ENCODE results near the gene LILRA6.
"Not testable (repeated sequence)": the region's sequence is repeated elsewhere in the genome, so short reads cannot be mapped to it uniquely, and the experiment has no call there.

Gene LILRA6

GRCh38 chr19:54279406-54279962 lies 36.9 kb upstream of the LILRA6 start:
- Histone ChIP-seq H3K36me3 (ENCODE audit: insufficient read depth, low read length) (no peaks in the 10 kb centered on the region), H3K4me3 (no peak overlapping the region), H3K27ac (no peak overlapping the region), H3K9ac (ENCODE audit: insufficient read length) (no peak overlapping the region), H3K9me3 (ENCODE audit: low read depth, low read length) (no peaks in the 10 kb centered on the region)
- TF ChIP-seq FOXP2 (optimal IDR thresholded peaks at IDR 0.05; ENCODE audit: control extremely low read depth, extremely low read length, insufficient read depth) (no peak), POLR2AphosphoS5 (IDR thresholded peaks at IDR 0.05; ENCODE audit: borderline replicate concordance, low read depth, low read length) (no peak), EZH2 (IDR thresholded peaks at IDR 0.05) (no peak)
- DNase-seq (ENCODE audit: low read depth, low spot score), result no peak

DNA sequence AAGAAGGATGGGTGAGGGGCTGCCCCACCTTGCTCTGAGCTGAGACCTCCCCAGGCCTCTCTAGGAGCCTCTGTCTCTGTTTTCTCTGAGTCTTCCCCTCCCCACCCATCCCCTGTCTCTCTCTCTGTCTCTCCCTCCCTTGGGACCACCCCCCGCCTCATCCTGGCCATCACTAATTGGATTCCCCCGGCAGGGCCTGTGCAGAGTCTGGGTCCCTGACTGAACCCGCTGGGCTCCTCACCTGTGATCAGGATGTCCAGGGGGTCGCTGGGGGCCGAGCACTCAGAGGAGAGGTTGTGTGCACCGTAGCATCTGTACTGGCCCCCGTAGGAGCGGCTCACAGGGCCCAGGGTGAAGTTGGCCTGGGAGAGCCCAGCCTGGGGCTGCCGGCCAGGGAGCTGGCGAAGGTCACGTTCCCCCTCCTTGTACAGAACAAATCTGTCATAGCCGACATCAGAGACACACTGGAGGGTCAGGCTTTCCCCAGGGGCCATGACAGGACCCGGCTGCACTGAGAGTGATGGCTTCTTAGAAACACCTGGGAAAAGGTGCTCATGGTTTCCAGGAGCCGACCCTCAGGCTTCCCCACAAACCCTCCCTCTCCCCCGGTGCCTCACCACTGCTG lies 36.1 kb upstream of the LILRA6 start:
- H3K4me3 ChIP-seq; H3K9me3 ChIP-seq (ENCODE audit: low read depth, low read length); H3K27ac ChIP-seq; H3K36me3 ChIP-seq (ENCODE audit: insufficient read depth, low read length); H3K9ac ChIP-seq (ENCODE audit: insufficient read length); DNase-seq (ENCODE audit: low read depth, low spot score): not testable (repeated sequence)

- not testable (repeated sequence) for H3K27ac ChIP-seq; H3K9me3 ChIP-seq (ENCODE audit: low read depth, low read length); H3K4me3 ChIP-seq; DNase-seq (ENCODE audit: low read depth, low spot score); H3K9ac ChIP-seq (ENCODE audit: insufficient read length); H3K36me3 ChIP-seq (ENCODE audit: insufficient read depth, low read length)
These were observed 35.5 kb upstream of the LILRA6 start for GRCh38 chr19:54278056-54278455.

DNA sequence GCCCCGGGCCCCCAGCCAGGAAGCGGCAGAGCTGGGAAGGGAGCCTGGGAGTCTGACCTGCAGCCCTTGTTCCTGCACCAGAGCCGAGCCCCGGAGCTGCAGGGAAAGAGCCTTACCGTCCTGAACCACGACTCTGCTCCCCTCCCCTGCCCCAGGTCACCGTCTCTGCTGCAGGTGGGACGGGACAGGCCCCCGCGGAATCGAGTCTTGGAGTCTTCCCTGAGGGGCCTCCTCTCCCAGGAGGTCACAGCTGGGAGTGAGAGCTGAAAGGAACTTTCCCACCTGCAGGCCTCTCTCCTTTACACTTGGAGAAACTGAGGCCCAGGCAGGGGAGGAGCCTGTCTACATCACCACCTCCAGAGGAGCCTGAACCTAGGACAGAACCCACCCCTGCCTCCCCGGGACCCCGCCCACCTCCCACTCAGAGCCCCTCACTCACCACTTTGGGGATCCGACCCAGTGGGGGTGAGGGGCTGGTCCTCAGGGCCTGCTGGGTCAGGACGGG lies 34.6 kb upstream of the LILRA6 start:
- not testable (repeated sequence) for H3K36me3 ChIP-seq (ENCODE audit: insufficient read depth, low read length); H3K4me3 ChIP-seq; H3K9ac ChIP-seq (ENCODE audit: insufficient read length); H3K9me3 ChIP-seq (ENCODE audit: low read depth, low read length); DNase-seq (ENCODE audit: low read depth, low spot score); H3K27ac ChIP-seq

- H3K27ac ChIP-seq, result no peak overlapping the region
- no peak for TF ChIP-seq EZH2 (IDR thresholded peaks at IDR 0.05)
- no peak for TF ChIP-seq FOXP2 (optimal IDR thresholded peaks at IDR 0.05; ENCODE audit: control extremely low read depth, extremely low read length, insufficient read depth)
- no peak for TF ChIP-seq POLR2AphosphoS5 (IDR thresholded peaks at IDR 0.05; ENCODE audit: borderline replicate concordance, low read depth, low read length)
- no peaks in the 10 kb centered on the region for H3K36me3 ChIP-seq (ENCODE audit: insufficient read depth, low read length)
- no peak for DNase-seq (ENCODE audit: low read depth, low spot score)
- no peaks in the 10 kb centered on the region for H3K9me3 ChIP-seq (ENCODE audit: low read depth, low read length)
- H3K4me3 ChIP-seq, result no peak overlapping the region
- H3K9ac ChIP-seq (ENCODE audit: insufficient read length), result no peak overlapping the region
These were observed 33.4 kb upstream of the LILRA6 start for GRCh38 chr19:54275951-54276350.

DNA sequence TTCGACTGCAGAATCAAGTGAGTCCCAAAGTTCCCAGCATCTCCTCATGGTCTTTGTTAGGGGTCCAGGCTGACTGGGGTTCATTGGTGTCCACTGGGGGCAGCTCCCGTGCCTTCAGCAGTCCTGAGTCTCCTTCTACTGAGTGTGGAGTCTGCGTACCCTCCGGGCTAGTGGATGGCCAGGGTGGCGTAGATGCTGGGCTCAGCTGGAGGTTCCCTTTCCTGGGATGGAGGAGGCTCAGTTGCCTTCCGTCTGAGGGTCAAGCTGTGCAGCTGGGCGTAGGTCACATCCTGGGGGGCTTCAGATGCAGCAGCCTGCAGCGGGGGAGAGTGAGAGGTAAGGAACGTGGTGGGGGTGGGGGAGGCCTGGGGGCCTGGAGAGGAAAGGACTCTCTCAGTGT lies 31.9 kb upstream of the LILRA6 start:
- not testable (repeated sequence) for H3K4me3 ChIP-seq; DNase-seq (ENCODE audit: low read depth, low spot score); H3K9me3 ChIP-seq (ENCODE audit: low read depth, low read length); H3K36me3 ChIP-seq (ENCODE audit: insufficient read depth, low read length); H3K9ac ChIP-seq (ENCODE audit: insufficient read length); H3K27ac ChIP-seq

GRCh38 chr19:54273821-54274220 lies 31.2 kb upstream of the LILRA6 start:
- H3K9me3 ChIP-seq (ENCODE audit: low read depth, low read length), result no peaks in the 10 kb centered on the region
- H3K27ac ChIP-seq, result no peak overlapping the region
- DNase-seq (ENCODE audit: low read depth, low spot score), result no peak
- H3K9ac ChIP-seq (ENCODE audit: insufficient read length), result no peak overlapping the region
- no peaks in the 10 kb centered on the region for H3K36me3 ChIP-seq (ENCODE audit: insufficient read depth, low read length)
- TF ChIP-seq POLR2AphosphoS5 (IDR thresholded peaks at IDR 0.05; ENCODE audit: borderline replicate concordance, low read depth, low read length) (no peak), FOXP2 (optimal IDR thresholded peaks at IDR 0.05; ENCODE audit: control extremely low read depth, extremely low read length, insufficient read depth) (no peak), EZH2 (IDR thresholded peaks at IDR 0.05) (no peak)
- H3K4me3 ChIP-seq, result no peak overlapping the region

- H3K27ac ChIP-seq; H3K9me3 ChIP-seq (ENCODE audit: low read depth, low read length); H3K36me3 ChIP-seq (ENCODE audit: insufficient read depth, low read length); DNase-seq (ENCODE audit: low read depth, low spot score); H3K4me3 ChIP-seq; H3K9ac ChIP-seq (ENCODE audit: insufficient read length): not testable (repeated sequence)
These were observed 29.6 kb upstream of the LILRA6 start for GRCh38 chr19:54272181-54272580.

- not testable (repeated sequence) for H3K9me3 ChIP-seq (ENCODE audit: low read depth, low read length); H3K9ac ChIP-seq (ENCODE audit: insufficient read length); H3K4me3 ChIP-seq; DNase-seq (ENCODE audit: low read depth, low spot score); H3K27ac ChIP-seq; H3K36me3 ChIP-seq (ENCODE audit: insufficient read depth, low read length)
These were observed 29.0 kb upstream of the LILRA6 start for GRCh38 chr19:54271587-54271986.

- Histone ChIP-seq H3K4me3 (no peak overlapping the region), H3K9ac (ENCODE audit: insufficient read length) (no peak overlapping the region), H3K36me3 (ENCODE audit: insufficient read depth, low read length) (no peaks in the 10 kb centered on the region), H3K27ac (no peak overlapping the region), H3K9me3 (ENCODE audit: low read depth, low read length) (no peaks in the 10 kb centered on the region)
- DNase-seq (ENCODE audit: low read depth, low spot score), result no peak
- TF ChIP-seq POLR2AphosphoS5 (IDR thresholded peaks at IDR 0.05; ENCODE audit: borderline replicate concordance, low read depth, low read length) (no peak), FOXP2 (optimal IDR thresholded peaks at IDR 0.05; ENCODE audit: control extremely low read depth, extremely low read length, insufficient read depth) (no peak), EZH2 (IDR thresholded peaks at IDR 0.05) (no peak)
These were observed 28.5 kb upstream of the LILRA6 start for GRCh38 chr19:54271106-54271505.
